Upper lobe of right lung (tissue), 1 donor: ENCODE data around the gene SRSF9. TPM values are rescaled to one million over a fixed set of nuclear protein-coding genes. Genes with fewer than 3 reads are reported as not detected.
A peak's percentile ranks its signal among the peaks of the same experiment; 100 is the strongest.
"Not testable (repeated sequence)": the region's sequence is repeated elsewhere in the genome, so short reads cannot be mapped to it uniquely, and the experiment has no call there.

ENCODE experiments used
- ATAC-seq: fragments of 200-7000 bp; cut with Tn5 transposase; one replicate; pipeline ENCODE4 v1.9.1; 2020; ENCODE audit warnings: mild to moderate bottlenecking, moderate library complexity
- DNase-seq: peaks from one replicate; pipeline ENCODE4 v3.0.0-alpha.2; 2020
- H3K27ac ChIP-seq: fragments of 200-600 bp; one replicate; pipeline ENCODE4 v1.8.0; 2022
- H3K27me3 ChIP-seq: fragments of 200-600 bp; one replicate; pipeline ENCODE4 v1.8.0; 2022; ENCODE audit warnings: mild to moderate bottlenecking
- H3K36me3 ChIP-seq: fragments of 200-600 bp; one replicate; pipeline ENCODE4 v1.8.0; 2022
- H3K4me1 ChIP-seq: fragments of 200-600 bp; one replicate; pipeline ENCODE4 v1.8.0; 2022
- H3K4me3 ChIP-seq: fragments of 200-600 bp; one replicate; pipeline ENCODE4 v1.8.0; 2022; ENCODE audit warnings: mild to moderate bottlenecking
- H3K9me3 ChIP-seq: fragments of 200-600 bp; one replicate; pipeline ENCODE4 v1.8.0; 2022
- CTCF ChIP-seq: fragments of 200-600 bp; IDR thresholded peaks from one replicate; pipeline ENCODE4 v1.8.0; 2022; ENCODE audit warnings: antibody characterized with exemption
- intact Hi-C: fragments of 100-400 bp; cut with DNase I; formaldehyde crosslinking; loops from one replicate; pipeline ENCODE4 v1.11.0; 2022
- total RNA-seq: library from RNA; stranded (reverse); fragmentation: NEBNext Ultra II Directional; extraction: Animal tissue kit (Norgen Biotek cat#: 25700); gene quantifications from one replicate; pipeline ENCODE4 v1.2.1, GENCODE V29; 2021
- donor health status: DM: no; HTN: yes; CAD: no; lungs with severe emphysema.

The SRSF9 gene
- total RNA-seq, 1 donor from 2014 or later = 116 TPM

GRCh38 chr12:120495186-120495730 is 25.7 kb upstream of the SRSF9 start:
- Histone ChIP-seq H3K27ac (peak overlapping the region; percentile 90), H3K27me3 (no peaks in the 10 kb centered on the region), H3K9me3 (no peaks in the 10 kb centered on the region), H3K36me3 (peaks cover 16% of the 10 kb centered on the region), H3K4me3 (peak overlapping the region; percentile 97), H3K4me1 (peaks cover 20% of the 10 kb centered on the region)
- ATAC-seq (no peak), DNase-seq (no peak)
- intact Hi-C loops = no loop called here
- no peak for TF ChIP-seq CTCF

GRCh38 chr12:120490833-120491512 is 21.4 kb upstream of the SRSF9 start:
- Histone ChIP-seq H3K9me3 (no peaks in the 10 kb centered on the region), H3K36me3 (no peaks in the 10 kb centered on the region), H3K4me3 (no peak overlapping the region), H3K27me3 (no peaks in the 10 kb centered on the region), H3K27ac (no peak overlapping the region), H3K4me1 (peaks cover 9% of the 10 kb centered on the region)
- TF ChIP-seq CTCF = no peak
- no peak for ATAC-seq
- intact Hi-C loops = no loop called here
- no peak for DNase-seq

GRCh38 chr12:120490325-120490724 is 20.8 kb upstream of the SRSF9 start:
- H3K9me3 ChIP-seq = no peaks in the 10 kb centered on the region
- H3K27me3 ChIP-seq = no peaks in the 10 kb centered on the region
- H3K4me3 ChIP-seq = no peak overlapping the region
- no peaks in the 10 kb centered on the region for H3K36me3 ChIP-seq
- H3K4me1 ChIP-seq = peaks cover 6% of the 10 kb centered on the region
- TF ChIP-seq CTCF = no peak
- intact Hi-C loops = no loop called here
- DNase-seq = no peak
- ATAC-seq = no peak
- no peak overlapping the region for H3K27ac ChIP-seq

GRCh38 chr12:120489018-120489417 is 19.5 kb upstream of the SRSF9 start:
- H3K27ac ChIP-seq = no peak overlapping the region
- H3K36me3 ChIP-seq = no peaks in the 10 kb centered on the region
- ATAC-seq = no peak
- no peak for TF ChIP-seq CTCF
- H3K4me3 ChIP-seq = no peak overlapping the region
- no peaks in the 10 kb centered on the region for H3K9me3 ChIP-seq
- no peaks in the 10 kb centered on the region for H3K27me3 ChIP-seq
- no peak for DNase-seq
- intact Hi-C loops = no loop called here
- no peaks in the 10 kb centered on the region for H3K4me1 ChIP-seq

DNA sequence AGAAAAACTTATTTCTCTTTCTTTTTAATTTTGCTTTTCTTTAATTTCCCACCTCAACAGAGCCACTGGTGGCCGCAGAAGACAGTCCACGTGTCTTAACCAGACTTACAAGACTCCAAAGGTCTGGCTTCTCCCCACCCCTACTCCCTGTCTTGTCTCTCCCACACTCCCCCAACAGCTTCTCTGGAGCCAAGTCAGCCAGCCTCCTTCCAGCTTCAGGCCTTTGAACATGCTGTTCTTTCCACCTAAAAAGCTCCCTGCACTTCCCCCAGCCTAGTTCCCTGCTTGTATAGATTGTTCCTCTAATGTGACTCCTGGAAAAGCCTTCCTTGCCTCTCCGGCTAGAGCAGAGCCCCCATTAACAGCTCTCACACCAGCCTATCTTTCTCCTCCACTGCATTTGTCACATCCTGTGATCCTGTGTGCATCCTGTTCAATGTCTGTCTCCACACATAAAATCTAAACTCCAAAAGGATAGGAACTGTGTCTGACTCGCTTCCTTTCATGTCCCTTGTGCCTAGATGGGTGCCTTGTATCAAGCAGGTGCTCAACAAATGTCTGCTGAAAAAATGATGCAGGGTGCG is 18.6 kb upstream of the SRSF9 start:
- Histone ChIP-seq H3K36me3 (no peaks in the 10 kb centered on the region), H3K4me3 (no peak overlapping the region), H3K9me3 (no peaks in the 10 kb centered on the region), H3K4me1 (no peaks in the 10 kb centered on the region), H3K27ac (no peak overlapping the region), H3K27me3 (no peaks in the 10 kb centered on the region)
- ATAC-seq = no peak
- intact Hi-C loops = no loop called here
- no peak for DNase-seq
- no peak for TF ChIP-seq CTCF

DNA sequence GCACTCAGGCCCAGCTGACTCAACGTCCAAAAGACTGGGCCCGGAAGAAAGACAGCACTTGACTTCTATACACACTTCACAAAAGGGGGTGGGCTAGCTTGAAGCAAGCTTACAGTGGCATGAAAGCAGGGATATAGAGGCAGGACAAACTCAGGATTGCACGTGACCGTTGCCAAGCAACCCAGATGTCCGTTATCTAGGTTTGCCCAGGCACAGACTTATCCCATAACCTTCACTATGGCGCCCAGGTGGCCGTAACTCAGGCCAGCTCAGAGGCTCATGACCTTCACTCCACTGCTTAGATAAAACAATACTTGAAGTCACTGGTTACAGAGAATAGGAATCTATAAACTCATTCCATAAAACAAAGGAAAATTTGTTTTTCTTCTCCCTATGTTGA is 18.0 kb upstream of the SRSF9 start:
- H3K4me3 ChIP-seq, H3K27me3 ChIP-seq, H3K36me3 ChIP-seq, H3K27ac ChIP-seq, H3K4me1 ChIP-seq, intact Hi-C loops, DNase-seq, ATAC-seq, H3K9me3 ChIP-seq: not testable (repeated sequence)
